OCI-LY7 (cell line): Measurements from ENCODE around the gene MICALL2. TPM values are rescaled to one million over a fixed set of nuclear protein-coding genes. Genes with fewer than 3 reads are reported as not detected.

Source experiments
- BruUV-seq: library from RNA; stranded (reverse); fragments of 400-500 nt; replicated peaks from 2 replicates; lab custom pipeline; 2021; lab: Mats Ljungman, UMichigan
- CTCF ChIA-PET: fragments of 300-600 bp; sonication (Branson Sonifier 250); formaldehyde crosslinking; loops from one replicate; lab custom pipeline; 2022; ENCODE audit warnings: antibody characterized with exemption; ENCODE audit not compliant: unreplicated experiment; lab: Charles Lee
- POLR2A ChIA-PET: fragments of 300-600 bp; sonication (Branson Sonifier 250); formaldehyde crosslinking; loops from one replicate; lab custom pipeline; 2022; ENCODE audit warnings: antibody characterized with exemption; lab: Charles Lee
- DNase-seq: peaks from one replicate; pipeline ENCODE4 v3.0.0-alpha.2; 2015; ENCODE audit warnings: low spot score
- H2AFZ ChIP-seq: fragments of 200-600 bp; sonication (generic), shearing (Covaris generic); 2 replicates; pipeline ENCODE4 v1.6.1; 2014; ENCODE audit warnings: mild to moderate bottlenecking, antibody characterized with exemption, low read length, moderate library complexity
- H3K27ac ChIP-seq: fragments of 200-600 bp; sonication (generic); 2 replicates; pipeline ENCODE4 v1.5.1; 2014; ENCODE audit warnings: mixed run types, low read depth, mild to moderate bottlenecking, moderate library complexity, low read length, inconsistent platforms; ENCODE audit not compliant: poor library complexity, severe bottlenecking
- H3K36me3 ChIP-seq: fragments of 200-600 bp; sonication (generic); 2 replicates; pipeline ENCODE4 v1.6.1; 2014; ENCODE audit warnings: mild to moderate bottlenecking, antibody characterized with exemption, low read length, moderate library complexity, mixed read lengths; ENCODE audit not compliant: insufficient read depth
- H3K4me1 ChIP-seq: fragments of 200-600 bp; sonication (generic); 2 replicates; pipeline ENCODE4 v1.5.1; 2014; ENCODE audit warnings: mild to moderate bottlenecking, low read length; ENCODE audit not compliant: insufficient read depth, poor library complexity, severe bottlenecking
- H3K4me2 ChIP-seq: fragments of 200-600 bp; sonication (generic); 2 replicates; pipeline ENCODE4 v1.6.1; 2014; ENCODE audit warnings: mild to moderate bottlenecking, low read length
- H3K4me3 ChIP-seq: fragments of 200-600 bp; sonication (generic); 2 replicates; pipeline ENCODE4 v1.5.1; 2014; ENCODE audit warnings: mild to moderate bottlenecking, low read depth, low read length; ENCODE audit not compliant: poor library complexity, severe bottlenecking
- H3K79me2 ChIP-seq: fragments of 200-600 bp; sonication (generic); 2 replicates; pipeline ENCODE4 v1.6.1; 2016; ENCODE audit warnings: low read depth, mild to moderate bottlenecking, low read length, moderate library complexity, mixed read lengths; ENCODE audit not compliant: insufficient read depth
- H3K9me2 ChIP-seq: fragments of 200-600 bp; sonication (generic); 2 replicates; pipeline ENCODE4 v1.6.1; 2016; ENCODE audit warnings: mild to moderate bottlenecking, low read length, mixed read lengths; ENCODE audit not compliant: insufficient read depth
- H3K9me3 ChIP-seq: fragments of 200-600 bp; sonication (generic); 2 replicates; pipeline ENCODE4 v1.6.1; 2014; ENCODE audit warnings: mild to moderate bottlenecking, mixed run types, low read length, mixed read lengths
- H4K20me1 ChIP-seq: fragments of 200-600 bp; sonication (generic); 2 replicates; pipeline ENCODE4 v1.6.1; 2014; ENCODE audit warnings: mild to moderate bottlenecking, antibody characterized with exemption, low read length, moderate library complexity, mixed read lengths; ENCODE audit not compliant: insufficient read depth
- EZH2phosphoT487 ChIP-seq: fragments of 200-600 bp; sonication (generic); IDR thresholded peaks from 2 replicates; pipeline ENCODE4 v1.6.1; 2018; ENCODE audit warnings: low read depth, borderline replicate concordance, mild to moderate bottlenecking, mixed run types, antibody characterized with exemption, low read length, moderate library complexity, mixed read lengths
- intact Hi-C: fragments of 100-400 bp; cut with micrococcal nuclease; formaldehyde crosslinking; loops from one replicate; pipeline ENCODE4 v1.10.0; 2022; ENCODE audit not compliant: unreplicated experiment
- total RNA-seq, 2 experiments: library from RNA; depleted of rRNA in 1 of 2; stranded (reverse); fragments of >200 nt in 1 of 2; shearing (Covaris generic) in 1 of 2; gene quantifications; 2 replicates each; pipeline ENCODE4 v1.2.3, GENCODE V29; 2014 to 2022
- TF ChIP-seq, protein P1 (sequence below): fragments of 200-600 bp; sonication (generic); conservative IDR thresholded peaks from 2 replicates; pipeline ENCODE4 v1.5.1; 2014; ENCODE audit warnings: mild to moderate bottlenecking, antibody characterized with exemption, low read length, moderate library complexity, mixed read lengths

The MICALL2 gene
- total RNA-seq, 2 experiments from 2014 or later = 1.4 to 4.5 TPM

DNA sequence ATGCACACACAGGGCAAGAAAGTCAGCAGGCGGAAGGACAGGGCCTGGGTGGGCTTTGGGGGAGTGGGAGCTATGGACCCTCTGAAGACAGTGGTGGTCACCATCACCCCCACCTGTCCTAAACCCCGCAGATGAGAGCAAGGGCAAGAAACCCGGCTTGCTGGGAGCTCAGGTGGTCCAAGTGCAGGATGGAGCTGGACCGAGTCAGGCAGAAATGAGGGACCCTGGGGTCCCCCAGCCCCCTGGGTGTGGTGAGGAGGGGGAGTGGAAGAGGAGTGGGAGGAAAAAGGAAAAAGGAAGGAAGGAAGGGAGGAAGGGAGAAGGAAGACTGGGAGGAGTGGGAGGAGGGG lies 54.8 kb downstream of the MICALL2 start:
- Histone ChIP-seq H3K4me2 (no peak overlapping the region), H3K4me1 (no peaks in the 10 kb centered on the region), H3K4me3 (no peak overlapping the region), H3K9me2 (no peaks in the 10 kb centered on the region), H3K9me3 (no peaks in the 10 kb centered on the region), H3K27ac (no peak overlapping the region), H2AFZ (no peak overlapping the region), H3K79me2 (no peaks in the 10 kb centered on the region), H4K20me1 (no peaks in the 10 kb centered on the region), H3K36me3 (no peaks in the 10 kb centered on the region)
- BruUV-seq = no TSS peak
- TF ChIP-seq EZH2phosphoT487 = no peak
- TF ChIP-seq, protein P1, sequence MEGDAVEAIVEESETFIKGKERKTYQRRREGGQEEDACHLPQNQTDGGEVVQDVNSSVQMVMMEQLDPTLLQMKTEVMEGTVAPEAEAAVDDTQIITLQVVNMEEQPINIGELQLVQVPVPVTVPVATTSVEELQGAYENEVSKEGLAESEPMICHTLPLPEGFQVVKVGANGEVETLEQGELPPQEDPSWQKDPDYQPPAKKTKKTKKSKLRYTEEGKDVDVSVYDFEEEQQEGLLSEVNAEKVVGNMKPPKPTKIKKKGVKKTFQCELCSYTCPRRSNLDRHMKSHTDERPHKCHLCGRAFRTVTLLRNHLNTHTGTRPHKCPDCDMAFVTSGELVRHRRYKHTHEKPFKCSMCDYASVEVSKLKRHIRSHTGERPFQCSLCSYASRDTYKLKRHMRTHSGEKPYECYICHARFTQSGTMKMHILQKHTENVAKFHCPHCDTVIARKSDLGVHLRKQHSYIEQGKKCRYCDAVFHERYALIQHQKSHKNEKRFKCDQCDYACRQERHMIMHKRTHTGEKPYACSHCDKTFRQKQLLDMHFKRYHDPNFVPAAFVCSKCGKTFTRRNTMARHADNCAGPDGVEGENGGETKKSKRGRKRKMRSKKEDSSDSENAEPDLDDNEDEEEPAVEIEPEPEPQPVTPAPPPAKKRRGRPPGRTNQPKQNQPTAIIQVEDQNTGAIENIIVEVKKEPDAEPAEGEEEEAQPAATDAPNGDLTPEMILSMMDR = no peak
- CTCF ChIA-PET = interaction anchor here (0.5 kb wide), 1 partner anchor 998 kb away, joined by 3 read pairs; no protein-coding TSS in a partner anchor
- DNase-seq = no peak
- intact Hi-C loops = no loop called here
- POLR2A ChIA-PET = no interaction called here

DNA sequence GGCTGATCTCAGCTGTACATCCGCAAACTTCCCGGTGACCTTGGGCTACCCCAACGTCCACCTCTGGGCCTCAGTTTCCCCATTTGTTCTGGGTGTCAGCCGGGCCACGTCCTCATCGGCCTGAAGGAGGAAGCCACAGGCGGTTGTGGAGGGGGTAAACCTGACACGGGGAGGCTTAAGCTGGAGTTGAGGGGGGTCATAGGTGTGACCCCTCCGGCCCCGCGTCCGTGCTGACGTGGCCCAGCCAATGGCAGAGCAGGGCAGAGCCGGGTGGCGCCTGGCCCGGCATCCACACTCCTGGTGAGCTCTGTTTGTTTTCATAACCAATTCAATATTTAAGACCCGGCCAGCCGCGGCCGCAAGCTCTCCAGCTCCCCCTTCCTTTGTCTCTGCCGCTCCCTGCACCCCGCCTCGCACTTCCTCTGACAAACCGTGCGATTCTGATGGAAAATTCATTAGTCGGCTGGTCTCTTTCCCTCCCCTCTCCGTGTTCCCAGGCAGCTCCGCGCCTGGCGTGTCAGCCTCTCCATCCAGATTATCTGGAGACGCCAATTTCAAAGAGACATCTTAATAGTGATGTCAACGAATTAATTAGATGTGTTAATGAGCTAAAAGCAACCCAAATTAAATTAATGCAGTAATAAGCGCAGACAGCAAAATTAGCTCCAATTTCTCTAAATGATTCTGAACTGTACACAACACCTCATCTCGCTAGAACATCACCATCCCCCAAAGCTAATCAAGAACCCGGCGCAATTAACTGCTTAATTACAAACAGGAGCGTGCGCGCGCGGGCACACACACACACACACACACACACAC lies 55.4 kb downstream of the MICALL2 start:
- ChIA-PET POLR2A (no interaction called here), CTCF (interaction anchor here (0.6 kb wide), 1 partner anchor 177 kb away, joined by 4 read pairs; no protein-coding TSS in a partner anchor)
- Histone ChIP-seq H3K9me3 (no peaks in the 10 kb centered on the region), H3K4me1 (no peaks in the 10 kb centered on the region), H3K27ac (no peak overlapping the region), H3K36me3 (no peaks in the 10 kb centered on the region), H3K4me2 (no peak overlapping the region), H3K9me2 (no peaks in the 10 kb centered on the region), H3K4me3 (no peak overlapping the region), H2AFZ (no peak overlapping the region), H4K20me1 (no peaks in the 10 kb centered on the region), H3K79me2 (no peaks in the 10 kb centered on the region)
- no TSS peak for BruUV-seq
- no peak for TF ChIP-seq EZH2phosphoT487
- TF ChIP-seq, protein P1 = no peak
- no peak for DNase-seq
- intact Hi-C loops = no loop called here
